NCI-H460 (cell line): ENCODE measurements around the gene ARMC3. TPM values are rescaled to one million over a fixed set of nuclear protein-coding genes. Genes with fewer than 3 reads are reported as not detected.
"Not testable (repeated sequence)": the region's sequence is repeated elsewhere in the genome, so short reads cannot be mapped to it uniquely, and the experiment has no call there.

ENCODE experiments used
- DNase-seq: peaks from one replicate; pipeline ENCODE4 v3.0.0-alpha.2; 2016; ENCODE audit warnings: low read depth; ENCODE audit errors: extremely low read depth
- total RNA-seq: library from RNA; depleted of rRNA; stranded (reverse); fragments of >200 nt; shearing (Covaris generic); gene quantifications from 2 replicates; pipeline ENCODE4 v1.2.3, GENCODE V29; 2014

Gene ARMC3
- total RNA-seq, 1 experiment from 2014 or later, result 0.25 TPM

DNA sequence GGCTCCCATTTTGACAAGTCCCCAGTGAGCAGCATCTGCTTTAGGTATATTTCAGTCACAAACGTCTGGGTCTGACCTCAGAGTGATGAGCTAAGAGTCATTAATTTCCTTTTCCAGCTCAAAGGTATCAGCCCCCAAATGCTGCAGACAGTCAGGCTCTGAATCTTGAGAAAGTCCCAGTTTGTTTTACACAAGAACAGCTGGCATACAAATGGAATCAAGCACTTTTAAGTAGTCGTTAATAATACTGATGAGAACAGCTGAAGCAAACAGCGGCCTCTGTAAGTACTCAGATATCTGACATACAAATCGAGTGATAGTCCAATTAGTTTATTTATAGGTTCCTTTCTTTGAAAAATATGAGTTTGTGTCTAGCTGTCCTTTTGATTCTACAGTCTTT, 118.2 kb downstream of the ARMC3 start:
- DNase-seq, result no peak

- DNase-seq, result no peak
Measured at GRCh38 chr10:23047201-23048050, 119.6 kb downstream of the ARMC3 start.

GRCh38 chr10:23048191-23048590, 120.3 kb downstream of the ARMC3 start:
- DNase-seq, result no peak

DNA sequence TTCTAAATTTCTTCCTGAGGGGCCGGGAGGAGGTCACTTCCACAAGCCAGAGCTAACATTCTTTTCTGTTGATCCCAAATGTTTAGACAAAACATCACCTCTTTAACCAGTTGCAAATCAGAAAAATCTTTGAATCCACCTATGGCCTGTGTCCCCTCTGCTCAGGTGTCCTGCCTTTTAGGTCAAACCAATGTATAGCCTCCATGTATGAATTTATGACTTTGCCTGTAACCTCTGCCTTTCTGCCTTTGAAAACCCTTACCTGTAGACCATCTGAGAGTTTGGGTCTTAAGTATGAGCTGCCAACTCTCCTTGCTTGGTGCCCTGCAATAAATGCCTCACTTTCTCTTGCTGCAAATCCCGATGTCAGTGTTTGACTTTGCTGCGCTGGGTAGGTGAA, 123.4 kb downstream of the ARMC3 start:
- no peak for DNase-seq

GRCh38 chr10:23051855-23052331, 124.0 kb downstream of the ARMC3 start:
- DNase-seq, result no peak

GRCh38 chr10:23053036-23053435, 125.2 kb downstream of the ARMC3 start:
- DNase-seq, result no peak

GRCh38 chr10:23055424-23056185, 127.8 kb downstream of the ARMC3 start:
- no peak for DNase-seq

GRCh38 chr10:23056186-23056579, 128.3 kb downstream of the ARMC3 start:
- no peak for DNase-seq

DNA sequence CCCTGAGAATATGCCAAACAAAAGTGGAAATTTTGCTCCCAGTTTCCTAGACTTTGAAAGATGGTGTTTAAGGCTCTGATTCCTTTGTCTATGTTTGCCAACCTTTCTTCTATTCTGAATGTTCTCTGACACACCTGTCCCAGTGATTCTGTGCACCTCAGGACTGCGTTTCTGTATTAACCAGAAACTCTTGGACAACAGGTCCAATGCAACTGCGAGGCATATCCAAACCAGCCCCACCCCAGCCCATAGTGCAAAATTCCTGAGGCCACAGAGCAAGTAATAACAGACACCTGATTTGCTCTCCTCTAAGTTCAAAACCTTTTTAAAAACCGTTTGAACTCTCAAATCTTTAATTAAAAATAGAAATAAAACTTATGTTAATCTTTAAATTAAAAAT, 130.5 kb downstream of the ARMC3 start:
- DNase-seq, result no peak

- no peak for DNase-seq
Measured at GRCh38 chr10:23060918-23061317, 133.1 kb downstream of the ARMC3 start.

DNA sequence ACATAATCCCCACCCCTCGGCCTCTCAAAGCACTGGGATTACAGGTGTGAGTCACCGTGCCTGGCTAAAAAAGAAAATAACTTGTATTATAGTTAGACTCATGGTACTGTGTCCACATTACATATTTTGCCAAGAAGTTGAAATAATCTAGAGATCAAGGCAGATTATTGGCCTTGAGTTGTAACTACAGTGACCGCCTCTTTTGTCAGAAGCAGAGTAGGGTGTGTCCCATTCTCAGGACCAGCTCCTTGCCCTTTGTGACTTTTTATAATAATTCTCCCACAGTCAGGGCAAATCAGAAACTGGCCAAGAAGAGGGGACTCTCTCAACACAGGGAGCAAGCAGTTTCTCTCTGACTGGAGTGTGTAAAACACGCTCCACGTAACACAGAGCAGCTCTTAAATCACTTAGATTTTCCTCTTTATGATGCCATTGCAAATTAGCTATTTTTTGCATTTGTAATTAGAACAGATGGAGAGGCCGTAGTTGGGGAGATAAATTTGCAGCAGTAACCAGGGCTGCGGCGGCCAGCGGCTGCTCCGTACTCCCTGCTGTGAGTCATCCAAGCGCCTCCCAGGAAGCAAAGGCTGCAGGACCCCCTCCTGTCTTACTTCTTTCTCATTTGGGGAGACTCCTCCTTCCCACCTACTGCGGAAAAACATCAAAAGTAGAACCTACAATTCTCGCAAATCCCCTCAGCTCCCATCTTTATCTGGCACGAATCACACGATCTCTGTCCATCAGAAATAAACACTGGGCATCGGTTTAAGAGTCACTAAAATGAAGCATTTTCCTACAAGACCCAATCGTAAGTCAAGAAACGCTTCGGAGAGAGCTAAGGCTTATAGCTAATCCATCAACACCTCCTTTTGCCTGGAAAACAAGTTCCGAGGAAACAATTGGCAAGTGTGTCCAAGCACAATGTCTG, 135.5 kb downstream of the ARMC3 start:
- DNase-seq, result no peak

DNA sequence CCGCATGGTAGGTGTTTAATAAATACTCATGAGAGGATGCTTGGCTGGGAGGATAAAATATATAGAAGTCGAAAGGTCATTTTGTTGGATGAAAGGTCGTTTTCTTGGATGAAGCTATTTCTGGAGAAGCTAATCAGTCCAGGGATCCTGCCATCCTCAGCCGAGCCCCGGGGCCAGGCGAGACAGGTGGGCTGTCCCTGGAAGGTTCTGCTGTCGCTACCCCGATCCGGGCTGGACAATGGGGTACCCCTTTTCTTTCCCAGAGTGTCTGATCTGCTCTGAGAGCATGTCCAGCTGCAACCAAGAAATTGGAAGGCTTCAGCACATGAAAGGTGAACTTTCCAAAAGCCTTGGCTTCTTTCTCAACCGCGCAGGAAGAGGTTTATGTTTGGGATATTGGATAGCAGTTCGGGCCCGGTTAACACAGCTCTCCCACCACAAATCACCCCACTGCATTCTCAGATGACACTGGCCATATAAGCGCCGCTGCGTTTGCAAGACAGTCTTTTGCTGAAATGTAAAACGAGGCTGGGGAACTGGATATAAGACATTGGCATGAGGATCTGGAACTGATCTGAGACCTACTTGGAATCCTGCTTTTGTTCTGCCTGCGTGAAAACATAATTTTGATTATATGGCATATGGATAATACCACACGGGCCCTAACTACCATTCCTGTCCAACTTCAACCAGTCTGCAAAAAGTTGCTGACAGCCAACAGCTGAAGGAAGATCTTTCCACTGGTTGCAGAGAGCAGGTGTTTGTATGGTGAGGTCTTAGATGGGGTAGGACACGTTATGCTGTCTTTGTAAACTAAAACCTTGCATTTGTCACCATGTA, 136.3 kb downstream of the ARMC3 start:
- no peak for DNase-seq

DNA sequence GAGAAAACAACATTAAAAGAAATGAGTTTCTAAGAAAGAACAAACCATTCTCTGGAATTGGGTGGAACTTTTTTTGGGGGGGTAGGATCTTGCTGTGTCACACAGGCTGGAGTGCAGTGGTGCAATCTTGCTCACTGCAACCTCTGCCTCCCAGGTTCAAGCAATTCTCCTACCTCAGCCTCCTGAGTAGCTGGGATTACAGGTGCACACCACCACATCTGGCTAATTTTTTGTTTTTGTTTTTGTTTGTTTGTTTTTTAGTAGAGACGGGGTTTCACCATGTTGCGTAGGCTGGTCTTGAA, 136.9 kb downstream of the ARMC3 start:
- DNase-seq, result not testable (repeated sequence)

DNA sequence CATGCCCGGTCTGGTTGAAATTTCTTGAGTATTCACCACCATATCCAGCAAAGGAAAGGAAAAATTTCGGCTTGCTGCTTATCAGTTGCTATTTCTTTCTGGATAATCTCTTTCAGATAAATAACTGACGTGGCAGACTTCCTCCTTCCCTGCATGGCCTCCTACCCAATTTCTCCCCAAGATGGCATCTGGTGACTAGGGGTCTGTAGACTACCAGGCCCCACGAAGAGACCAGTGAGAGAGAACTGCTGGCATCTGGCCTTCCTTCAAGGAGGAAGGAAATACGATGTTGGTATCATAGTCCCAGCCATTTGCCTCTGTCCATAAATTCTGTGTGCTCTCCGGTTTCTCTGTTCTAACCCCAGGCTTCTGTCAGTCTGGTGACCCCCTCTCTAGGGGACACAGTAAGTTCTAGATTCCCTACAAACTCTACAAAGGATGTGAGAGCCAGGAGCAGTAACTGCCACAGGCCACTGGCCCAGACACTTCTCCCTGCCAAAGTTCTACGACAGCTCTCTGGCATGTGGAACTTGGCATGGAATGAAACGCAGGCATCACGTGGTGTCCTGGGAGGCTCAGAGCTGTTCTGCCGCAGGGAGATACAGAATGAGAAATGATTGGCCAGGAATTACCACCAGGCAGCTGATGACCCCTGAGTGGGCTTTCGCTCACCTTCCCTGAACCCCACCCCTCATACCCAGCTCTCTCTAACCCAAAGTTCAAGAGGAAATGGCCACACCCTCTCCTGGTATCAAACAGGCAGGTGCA, 137.5 kb downstream of the ARMC3 start:
- DNase-seq, result no peak

DNA sequence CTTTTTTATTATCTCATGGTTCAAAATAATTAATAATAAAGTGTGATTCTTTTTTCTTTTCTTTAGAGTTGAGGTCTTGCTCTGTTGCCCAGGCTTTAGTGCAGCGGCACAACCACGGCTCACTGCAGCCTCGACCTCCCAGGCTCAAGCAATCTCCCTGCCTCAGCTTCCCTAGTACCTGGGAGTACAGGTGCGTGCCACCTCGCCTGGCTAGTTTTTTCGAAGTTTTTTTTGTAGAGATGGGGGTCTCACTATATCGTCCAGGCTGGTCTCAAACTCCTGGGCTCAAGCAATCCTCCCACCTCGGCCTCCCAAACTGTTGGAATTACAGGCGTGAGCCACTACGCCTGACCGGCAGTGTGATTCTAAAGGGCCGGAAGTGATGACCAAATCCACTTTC, 139.5 kb downstream of the ARMC3 start:
- no peak for DNase-seq

DNA sequence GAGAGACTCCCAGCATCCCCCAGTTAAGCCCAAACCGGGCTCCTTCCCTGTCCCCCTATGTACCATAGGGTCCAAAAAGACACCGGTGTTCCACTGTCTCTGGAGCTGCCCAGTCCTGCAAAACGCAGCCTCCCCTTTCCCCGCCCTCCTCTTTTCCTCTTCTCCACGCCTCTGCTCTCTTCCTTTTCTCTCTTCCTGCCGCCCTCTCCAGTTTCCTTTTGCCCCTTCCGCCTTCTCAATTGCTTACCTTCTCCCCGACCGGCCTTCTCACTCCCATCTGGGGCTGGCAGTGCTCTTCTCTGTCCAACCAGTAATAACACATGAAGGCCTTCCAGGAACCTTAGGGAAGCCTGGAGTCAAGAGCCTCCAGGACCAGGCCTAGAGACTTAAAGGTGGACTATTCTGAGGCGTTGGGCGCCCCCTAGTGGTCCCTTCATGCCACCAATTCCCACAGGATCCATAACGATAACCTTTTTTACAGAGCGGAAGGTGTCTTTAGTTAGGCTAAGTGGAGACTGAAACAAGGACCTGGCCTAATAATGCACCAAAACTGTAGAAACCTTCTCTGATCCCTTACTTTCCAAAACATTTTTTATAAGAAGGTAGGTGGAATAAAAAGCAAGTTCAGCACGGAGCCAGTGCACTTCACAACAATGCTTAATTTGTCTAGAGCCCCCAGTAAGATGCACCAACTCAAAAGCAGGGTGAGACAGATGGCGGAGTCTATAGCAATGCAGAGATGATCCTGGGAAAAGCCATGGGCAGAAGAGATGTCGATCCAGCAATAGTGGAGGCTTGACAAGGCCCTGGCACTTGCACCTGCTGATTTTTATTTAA, 140.3 kb downstream of the ARMC3 start:
- DNase-seq, result peak; percentile 69

DNA sequence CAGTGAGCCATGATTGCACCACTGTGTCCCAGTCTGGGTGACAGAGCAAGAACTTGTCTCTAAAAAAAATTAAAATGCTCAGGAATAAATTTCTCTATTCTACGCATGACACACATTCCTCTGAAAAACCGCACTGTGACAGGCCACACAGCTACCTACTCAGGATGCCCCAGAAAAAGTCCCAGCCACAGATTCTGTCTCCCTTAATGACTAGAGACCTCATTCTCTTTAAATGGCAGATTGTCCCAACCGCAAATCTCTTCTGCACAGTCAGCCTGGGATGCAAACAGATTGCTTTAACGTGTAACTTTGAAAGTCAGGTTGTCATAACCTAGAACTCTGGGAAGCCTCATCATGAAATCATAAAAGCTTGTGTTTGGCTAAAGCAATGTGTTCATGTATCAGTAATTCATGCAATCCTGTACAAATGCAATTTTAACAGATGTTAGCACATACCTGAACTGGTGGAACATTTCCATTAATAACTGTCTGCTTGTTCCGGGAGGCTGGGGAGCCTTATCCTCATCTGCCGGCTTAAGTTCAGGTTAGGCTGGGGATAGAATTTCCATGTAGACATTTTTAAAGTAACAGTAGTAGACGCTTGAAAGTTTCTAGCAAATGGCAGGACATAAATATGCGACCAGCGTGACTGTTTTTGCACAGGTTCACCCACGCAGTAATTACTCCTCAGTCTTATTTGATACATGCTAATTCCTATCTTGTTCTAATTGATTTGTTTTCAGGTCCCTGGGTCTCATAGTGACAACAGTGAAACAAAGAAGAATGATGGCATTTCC, 141.4 kb downstream of the ARMC3 start:
- DNase-seq, result no peak
